Hepatocyte (in vitro differentiated cells): ENCODE results near the gene VSIG10L2.

Experiments used
- CTCF ChIP-seq: fragments of 200-600 bp; sonication (generic); IDR thresholded peaks from 2 replicates; pipeline ENCODE4 v1.5.1; 2016; ENCODE audit warnings: antibody characterized with exemption, mild to moderate bottlenecking; ENCODE audit not compliant: poor library complexity
- EZH2phosphoT487 ChIP-seq: fragments of 200-600 bp; sonication (generic); IDR thresholded peaks from one replicate; pipeline ENCODE4 v1.6.1; 2018; ENCODE audit warnings: antibody characterized with exemption, mild to moderate bottlenecking, low read depth, moderate library complexity; ENCODE audit not compliant: unreplicated experiment, severe bottlenecking

GRCh38 chr11:125954123-125954944 is 8.5 kb downstream of the VSIG10L2 start:
- TF ChIP-seq EZH2phosphoT487 (no peak), CTCF (no peak)
